GM12878 (cell line): Measurements from ENCODE around the gene CDK4. TPM values are rescaled to one million over a fixed set of nuclear protein-coding genes. Genes with fewer than 3 reads are reported as not detected.

Experiments
- BRCA1 ChIP-seq: IDR thresholded peaks from 2 replicates; pipeline ENCODE4 v1.6.1; 2011; ENCODE audit warnings: low read depth, low read length, improper control_type of control experiment
- CHD2 ChIP-seq: IDR thresholded peaks from 2 replicates; pipeline ENCODE4 v1.6.1; 2011; ENCODE audit warnings: low read depth, low read length, improper control_type of control experiment, borderline replicate concordance
- FOXK2 ChIP-seq: fragments of 450-650 bp; IDR thresholded peaks from 2 replicates; pipeline ENCODE4 v1.6.1; 2017; ENCODE audit warnings: mild to moderate bottlenecking, moderate library complexity
- IKZF1 ChIP-seq: fragments of 450-650 bp; conservative IDR thresholded peaks from 2 replicates; pipeline ENCODE4 v1.6.1; 2017; ENCODE audit warnings: antibody characterized with exemption, mild to moderate bottlenecking
- KLF5 ChIP-seq: fragments of 450-650 bp; IDR thresholded peaks from 2 replicates; pipeline ENCODE4 v1.6.1; 2014; ENCODE audit warnings: mild to moderate bottlenecking; ENCODE audit not compliant: partially characterized antibody
- NKRF ChIP-seq: fragments of 450-650 bp; conservative IDR thresholded peaks from 2 replicates; pipeline ENCODE4 v1.6.1; 2017; ENCODE audit warnings: mild to moderate bottlenecking, moderate library complexity
- PML ChIP-seq: IDR thresholded peaks from 2 replicates; pipeline ENCODE4 v1.6.1; 2012; ENCODE audit warnings: low read length, inconsistent platforms
- POLR2A ChIP-seq: IDR thresholded peaks from 2 replicates; pipeline ENCODE4 v1.6.1; 2011; ENCODE audit warnings: low read depth, mild to moderate bottlenecking, low read length
- SKIL ChIP-seq: fragments of 450-650 bp; IDR thresholded peaks from 2 replicates; pipeline ENCODE4 v1.6.1; 2017; ENCODE audit warnings: mild to moderate bottlenecking, low read depth, inconsistent platforms; ENCODE audit not compliant: poor library complexity, severe bottlenecking
- SMC3 ChIP-seq: IDR thresholded peaks from 2 replicates; pipeline ENCODE4 v1.6.1; 2011; ENCODE audit warnings: low read length, improper control_type of control experiment, borderline replicate concordance
- polyA plus RNA-seq, 11 experiments: library from polyadenylated mRNA; depleted of rRNA in 4 of 11; unstranded in 6 of 11; stranded (reverse) in 5 of 11; fragments of >200 nt; fragmentation: Nextera tagmentation in 4 of 11; fragmentation: Illumina TruSeq in 1 of 11; extraction: Ambion mirVana in 4 of 11; extraction: Trizol in 1 of 11; gene quantifications; 1 replicate in 1 of 11; 2 replicates in 10 of 11; pipeline versions ENCODE4 v1.2.1 to v1.2.3, GENCODE V29; 2011 to 2016; ENCODE audit warnings: inconsistent platforms in 2 of 11, missing spikeins in 2 of 11, low read depth in 1 of 11
- total RNA-seq, 4 experiments: library from RNA; depleted of rRNA in 3 of 4; stranded (reverse); fragments of >200 nt in 3 of 4; fragmentation: Illumina TruSeq in 1 of 4; extraction: Trizol in 1 of 4; gene quantifications; 2 replicates each; pipeline versions ENCODE4 v1.2.1 to v1.2.3, GENCODE V29; 2013 to 2021

CDK4 gene
- total and polyA plus RNA-seq, 10 of the 15 experiments (the other 5 are each of a cell fraction or from before 2014, with no cell fraction given) = 26.1 to 385 (median 221) TPM

- TF ChIP-seq NKRF = no peak
- no peak for TF ChIP-seq SKIL
- no peak for TF ChIP-seq KLF5
- TF ChIP-seq PML = no peak
- TF ChIP-seq IKZF1 = peak; percentile 44
- no peak for TF ChIP-seq FOXK2
- TF ChIP-seq CHD2 = no peak
- no peak for TF ChIP-seq BRCA1
- peak; percentile 56; the same call in 1 of the 2 replicates for TF ChIP-seq POLR2A
- peak; percentile 4; the same call in 1 of the 2 replicates for TF ChIP-seq SMC3
These were observed 13.0 kb upstream of the CDK4 start (continued) for GRCh38 chr12:57765003-57765697.
